Prostate gland (tissue), 2 donors: ENCODE measurements around the gene PHLPP1.

Experiments used
- CTCF ChIP-seq, 4 experiments: fragments of 200-600 bp in 2 of 4; fragments of 450-650 bp in 2 of 4; sonication (generic) in 2 of 4; IDR thresholded peaks; 1 replicate in 3 of 4; 2 replicates in 1 of 4; pipeline ENCODE4 v1.5.1; 2016 to 2019; ENCODE audit warnings: antibody characterized with exemption in 4 of 4, mild to moderate bottlenecking in 2 of 4, moderate library complexity in 2 of 4
- POLR2A ChIP-seq: fragments of 450-650 bp; IDR thresholded peaks from one replicate; pipeline ENCODE4 v1.6.1; 2016; ENCODE audit warnings: antibody characterized with exemption, mild to moderate bottlenecking
- POLR2AphosphoS5 ChIP-seq: sonication (generic); formaldehyde crosslinking; IDR thresholded peaks from one replicate; pipeline ENCODE4 v1.6.1; 2017; ENCODE audit warnings: antibody characterized with exemption

GRCh38 chr18:62784338-62784965, 69.1 kb downstream of the PHLPP1 start:
- TF ChIP-seq CTCF (IDR thresholded peaks at IDR 0.05) (no peak), POLR2A (no peak), POLR2AphosphoS5 (no peak)
